ENCODE results near the gene TAPBPL.
"Not testable (repeated sequence)": the region's sequence is repeated elsewhere in the genome, so short reads cannot be mapped to it uniquely, and the experiment has no call there.

The TAPBPL gene

DNA sequence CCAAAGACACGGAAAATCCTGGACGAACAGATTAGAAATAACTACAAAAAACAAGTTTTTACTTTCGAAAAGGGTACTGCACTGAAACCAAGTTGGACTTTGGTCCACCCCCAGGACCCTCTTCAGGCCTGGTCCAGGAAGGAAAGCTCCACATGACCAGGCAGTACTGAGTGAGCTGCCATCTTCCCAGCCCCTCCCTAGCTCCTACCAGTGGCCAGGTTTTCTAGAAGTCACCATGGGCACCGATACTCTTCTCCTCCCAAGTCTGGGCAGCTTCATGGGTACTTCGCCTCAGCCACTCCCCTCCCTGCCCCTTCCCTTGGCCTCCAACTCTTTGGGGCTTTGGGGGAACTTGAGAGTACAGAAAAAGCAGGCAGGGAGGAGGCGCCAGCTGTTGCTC is 12.0 kb downstream of the TAPBPL start:
- no peak for DNase-seq

DNA sequence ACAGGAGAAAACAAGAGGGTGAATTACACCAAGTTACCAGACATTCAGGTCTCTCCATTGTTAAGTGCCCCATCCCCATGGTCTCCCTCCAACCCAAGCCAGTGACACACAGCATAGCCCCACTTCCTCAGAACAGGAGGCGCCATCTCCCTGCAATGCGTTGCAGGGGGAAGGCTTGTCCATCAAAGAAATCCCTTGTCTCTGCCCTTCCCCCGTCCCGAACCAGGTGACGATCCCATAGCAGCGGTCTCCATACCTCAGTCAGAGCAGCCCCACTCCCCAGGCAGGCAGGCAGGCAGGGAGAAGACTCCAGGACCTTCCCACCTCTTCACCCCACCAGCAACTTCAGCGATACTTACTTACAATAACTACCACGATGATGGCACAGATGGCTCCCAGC is 12.7 kb downstream of the TAPBPL start:
- DNase-seq, result no peak

DNA sequence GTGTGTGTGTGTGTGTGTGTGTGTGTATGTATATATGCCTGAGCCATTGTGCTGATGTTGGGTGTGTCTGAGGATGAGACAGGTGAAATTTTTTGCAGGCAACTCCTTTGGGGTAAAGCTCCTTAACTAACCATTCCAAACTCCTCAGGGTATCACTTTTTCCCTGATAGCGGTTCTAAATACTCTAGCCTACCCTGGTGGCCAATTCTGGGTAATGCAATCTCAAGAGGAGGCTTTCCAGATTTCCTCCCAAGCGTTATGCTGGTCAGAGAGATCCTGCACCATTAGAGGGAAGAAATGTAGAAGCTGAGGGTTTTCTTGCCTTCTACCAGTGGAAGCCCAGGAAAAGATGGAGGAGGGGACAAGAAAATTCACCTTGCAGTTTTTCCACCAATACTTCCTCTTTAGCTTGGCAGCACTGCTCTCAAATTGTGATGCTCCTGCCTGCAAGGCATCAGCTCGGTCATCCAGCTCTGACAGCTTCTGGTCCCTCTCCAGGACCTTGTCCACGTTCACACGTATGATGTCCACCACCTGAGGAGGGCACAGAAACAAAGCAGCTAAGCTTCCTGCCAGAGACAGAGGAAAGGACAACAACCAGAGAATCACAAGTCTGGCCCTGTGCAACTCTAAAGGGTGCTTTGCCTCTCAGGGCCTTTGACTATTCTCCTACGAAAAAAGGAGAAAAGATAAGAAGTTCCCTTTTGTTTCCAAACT is 13.8 kb downstream of the TAPBPL start:
- peak; percentile 63 for DNase-seq

DNA sequence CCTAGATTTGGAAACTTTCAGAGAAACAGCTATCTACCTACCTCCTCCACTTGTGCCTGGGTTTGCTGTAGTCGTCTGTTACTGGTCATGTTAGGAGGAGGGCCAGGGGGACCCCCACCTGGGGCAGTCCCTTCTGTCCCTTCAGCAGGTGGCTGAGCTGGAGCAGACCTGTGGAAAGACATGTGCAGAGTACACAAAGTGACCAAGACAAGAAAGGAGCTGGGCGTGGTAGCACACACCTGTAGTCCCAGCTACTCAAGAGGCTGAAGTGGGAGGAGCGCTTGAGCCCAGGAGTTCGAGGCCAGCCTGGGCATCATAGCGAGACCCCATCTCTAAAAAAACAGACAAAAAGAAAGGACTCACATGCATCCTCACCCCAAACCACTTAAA is 14.3 kb downstream of the TAPBPL start:
- DNase-seq, result no peak

DNA sequence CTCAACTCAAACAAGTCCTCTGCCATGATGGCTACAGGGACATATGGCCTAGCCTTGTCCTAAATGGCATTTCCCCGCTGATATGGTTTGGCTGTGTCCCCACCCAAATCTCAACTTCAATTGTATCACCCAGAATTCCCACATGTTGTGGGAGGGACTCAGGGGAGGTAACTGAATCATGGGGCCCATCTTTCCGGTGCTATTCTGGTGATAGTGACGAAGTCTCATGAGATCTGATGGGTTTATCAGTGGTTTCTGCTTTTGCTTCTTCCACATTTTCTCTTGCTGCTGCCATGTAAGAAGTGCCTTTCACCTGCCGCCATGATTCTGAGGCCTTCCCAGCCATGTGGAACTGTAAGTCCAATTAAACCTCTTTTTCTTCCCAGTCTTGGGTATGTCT is 14.9 kb downstream of the TAPBPL start:
- not testable (repeated sequence) for DNase-seq

DNA sequence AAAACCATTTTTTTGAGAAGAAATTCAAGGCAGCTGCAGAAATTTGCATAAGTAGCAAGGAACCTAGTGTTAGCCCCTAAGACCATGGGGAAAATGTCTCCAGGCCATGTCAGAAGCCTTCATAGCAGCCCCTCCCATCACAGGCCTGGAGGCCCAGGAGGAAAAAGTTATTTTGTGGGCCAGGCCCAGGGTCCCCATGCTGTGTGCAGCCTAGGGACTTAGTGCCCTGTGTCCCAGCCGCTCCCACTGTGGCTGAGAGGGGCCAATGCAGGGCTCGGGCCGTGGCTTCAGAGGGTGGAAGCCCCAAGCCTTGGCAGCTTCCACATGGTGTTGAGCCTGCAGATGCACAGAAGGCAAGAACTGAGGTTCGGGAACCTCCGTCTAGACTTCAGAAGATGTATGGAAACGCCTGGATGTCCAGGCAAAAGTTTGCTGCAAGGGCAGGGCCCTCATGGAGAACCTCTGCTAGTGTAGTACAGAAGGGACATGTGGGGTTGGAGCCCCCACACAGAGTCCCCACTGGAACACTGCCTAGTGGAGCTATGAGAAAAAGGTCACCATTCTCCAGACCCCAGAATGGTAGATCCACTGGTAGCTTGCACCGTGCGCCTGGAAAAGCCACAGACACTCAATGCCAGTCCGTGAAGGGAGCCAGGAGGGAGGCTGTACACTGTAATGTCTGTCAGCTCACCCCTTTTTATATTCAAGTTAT is 15.9 kb downstream of the TAPBPL start:
- not testable (repeated sequence) for DNase-seq

DNA sequence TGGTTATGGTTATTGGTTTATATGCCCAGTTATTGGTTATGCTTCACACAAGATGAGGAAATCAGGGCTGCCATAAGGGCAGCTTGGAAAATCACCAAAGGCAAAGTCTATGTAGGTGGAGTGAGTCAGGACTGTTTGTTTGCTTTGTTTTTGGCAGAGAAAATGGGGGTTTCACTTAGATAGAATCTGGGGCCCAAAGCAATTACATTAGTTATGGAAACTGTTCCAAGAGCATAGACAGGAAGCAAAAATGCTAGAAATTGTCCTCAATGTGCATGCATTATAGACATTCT is 16.4 kb downstream of the TAPBPL start:
- DNase-seq, result no peak

DNA sequence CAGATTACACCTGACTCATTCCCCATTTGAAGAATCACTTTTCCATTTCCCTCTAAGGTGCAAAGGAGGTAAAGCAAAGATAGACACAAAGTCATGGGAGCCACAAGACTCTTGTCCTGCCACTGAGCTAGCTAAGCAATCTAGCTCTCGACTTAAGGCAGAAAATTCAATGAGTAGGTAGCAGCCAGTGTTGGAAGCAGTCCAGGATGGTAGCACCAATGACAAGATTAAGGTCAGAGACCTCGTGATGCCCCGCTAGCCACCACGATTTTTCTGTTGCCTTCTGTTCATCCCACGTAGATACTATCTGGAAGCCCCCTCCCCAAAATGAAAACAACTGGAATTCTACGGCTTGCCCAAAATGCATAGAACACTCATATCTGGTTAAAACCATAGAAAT is 17.2 kb downstream of the TAPBPL start:
- peak; percentile 38 for DNase-seq

DNA sequence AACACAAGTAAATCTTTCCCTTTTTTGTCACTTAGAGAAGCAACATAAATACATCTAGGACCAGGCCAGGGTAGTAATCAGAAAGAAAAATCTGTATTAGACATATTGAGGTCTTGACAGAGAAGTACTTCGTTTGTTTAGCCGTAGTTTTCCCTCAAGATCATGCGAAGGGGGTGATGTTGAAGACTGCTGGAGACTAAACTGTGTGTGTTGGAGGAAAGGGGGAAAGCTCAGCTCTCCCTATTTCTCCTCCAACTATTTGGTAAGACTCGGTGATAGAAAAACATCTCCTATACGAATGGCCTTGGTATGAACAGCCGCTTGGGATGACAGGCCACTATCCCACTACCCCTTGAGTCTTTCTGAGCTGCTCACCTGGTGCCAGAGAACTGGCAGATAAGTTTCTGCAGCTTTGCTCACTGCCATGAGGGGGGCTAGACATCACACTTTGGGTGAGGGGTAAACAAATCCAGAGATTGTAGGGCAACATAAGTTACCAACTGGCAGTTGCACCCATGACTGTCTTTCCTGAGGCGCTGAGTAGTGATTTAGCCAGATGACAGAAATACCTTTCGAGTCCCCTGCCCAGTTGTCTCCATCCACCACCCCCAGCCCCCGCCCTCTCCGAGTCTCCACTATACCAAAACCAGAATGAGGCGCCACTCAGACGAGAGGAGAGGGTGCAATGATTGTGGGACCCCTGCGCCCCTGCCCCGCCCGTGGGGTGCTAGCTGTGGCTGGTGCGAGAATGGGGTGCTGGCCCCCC is 17.9 kb downstream of the TAPBPL start:
- peak; percentile 30 for DNase-seq

DNA sequence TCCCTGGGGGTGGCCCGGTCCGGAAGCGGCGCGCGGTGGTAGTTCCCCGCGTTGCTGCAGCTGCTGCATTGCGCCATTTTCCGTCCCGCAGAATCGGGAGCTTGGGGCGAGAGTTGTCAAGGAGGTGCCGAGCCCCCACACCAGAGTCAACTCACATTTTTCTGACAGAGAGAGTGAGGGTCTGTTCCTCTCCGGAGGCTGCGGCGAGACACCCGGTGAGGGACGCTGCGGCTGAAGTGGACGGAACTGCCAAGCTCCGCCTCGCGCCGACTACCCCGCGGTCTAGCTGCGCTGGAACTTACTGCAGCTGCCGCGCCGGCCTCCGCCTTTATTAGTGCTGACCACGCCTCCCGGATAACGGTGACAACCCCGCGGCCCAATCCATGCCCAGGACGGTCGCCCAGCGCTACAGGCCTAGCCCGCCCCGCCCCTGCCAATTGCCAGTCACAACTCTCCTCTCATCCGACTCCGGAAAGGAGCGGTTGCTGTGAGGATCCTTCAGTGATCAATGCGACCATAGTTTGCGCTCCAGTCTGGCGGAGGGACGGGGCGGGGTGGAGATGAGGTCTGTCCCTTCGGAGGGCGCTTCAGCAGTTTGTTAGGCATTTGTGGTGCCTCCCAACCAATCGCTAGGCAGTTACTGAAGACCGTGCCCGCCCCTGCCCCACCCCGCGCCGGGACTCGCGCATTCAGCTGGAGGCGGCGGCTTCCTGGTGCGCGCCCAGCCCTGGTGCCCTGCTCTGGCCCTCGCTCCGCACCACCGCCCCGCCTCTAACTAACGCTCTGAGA is 18.7 kb downstream of the TAPBPL start, which contains the start of gene VAMP1:
Gene VAMP1, minus strand, starts transcription at position 303 of the 789 bp plus-strand sequence. Its CDS starts 146 bp downstream, at position 157.
- DNase-seq, result peak; percentile 99

DNA sequence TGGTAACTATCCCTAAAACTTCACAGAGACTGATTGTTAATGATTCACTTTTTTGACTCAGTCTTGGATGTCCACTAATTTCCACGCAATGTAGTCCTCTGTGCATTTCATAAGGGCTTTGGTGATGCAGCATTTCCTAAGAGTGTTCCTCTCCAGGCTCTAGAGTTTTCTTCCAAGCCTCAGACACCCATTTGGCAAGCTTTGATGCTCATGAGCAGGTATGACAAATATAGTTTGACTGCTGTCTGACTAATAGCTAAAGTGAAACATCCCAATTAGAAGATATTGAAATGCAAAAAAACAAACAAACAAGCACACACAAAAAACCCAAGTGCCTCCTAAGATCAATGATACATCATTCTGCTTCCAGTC is 20.1 kb downstream of the TAPBPL start:
- no peak for DNase-seq

DNA sequence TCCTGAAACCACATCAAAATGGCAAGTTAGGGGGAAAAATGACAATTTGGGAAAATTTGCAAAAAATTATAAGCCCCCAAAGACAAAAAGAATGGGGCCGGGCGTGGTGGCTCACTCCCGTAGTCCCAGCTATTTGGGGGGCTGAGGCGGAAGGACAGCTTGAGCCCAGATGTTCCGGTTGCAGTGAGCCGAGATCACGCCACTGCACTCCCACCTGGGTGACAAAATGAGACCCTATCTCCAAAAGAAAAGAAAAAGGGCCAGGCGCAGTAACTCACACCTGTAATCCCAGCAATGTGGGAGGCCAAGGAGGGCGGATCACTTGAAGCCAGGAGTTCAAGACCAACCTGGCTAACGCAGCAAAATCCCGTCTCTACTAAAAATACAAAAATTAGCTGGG is 20.6 kb downstream of the TAPBPL start:
- no peak for DNase-seq

DNA sequence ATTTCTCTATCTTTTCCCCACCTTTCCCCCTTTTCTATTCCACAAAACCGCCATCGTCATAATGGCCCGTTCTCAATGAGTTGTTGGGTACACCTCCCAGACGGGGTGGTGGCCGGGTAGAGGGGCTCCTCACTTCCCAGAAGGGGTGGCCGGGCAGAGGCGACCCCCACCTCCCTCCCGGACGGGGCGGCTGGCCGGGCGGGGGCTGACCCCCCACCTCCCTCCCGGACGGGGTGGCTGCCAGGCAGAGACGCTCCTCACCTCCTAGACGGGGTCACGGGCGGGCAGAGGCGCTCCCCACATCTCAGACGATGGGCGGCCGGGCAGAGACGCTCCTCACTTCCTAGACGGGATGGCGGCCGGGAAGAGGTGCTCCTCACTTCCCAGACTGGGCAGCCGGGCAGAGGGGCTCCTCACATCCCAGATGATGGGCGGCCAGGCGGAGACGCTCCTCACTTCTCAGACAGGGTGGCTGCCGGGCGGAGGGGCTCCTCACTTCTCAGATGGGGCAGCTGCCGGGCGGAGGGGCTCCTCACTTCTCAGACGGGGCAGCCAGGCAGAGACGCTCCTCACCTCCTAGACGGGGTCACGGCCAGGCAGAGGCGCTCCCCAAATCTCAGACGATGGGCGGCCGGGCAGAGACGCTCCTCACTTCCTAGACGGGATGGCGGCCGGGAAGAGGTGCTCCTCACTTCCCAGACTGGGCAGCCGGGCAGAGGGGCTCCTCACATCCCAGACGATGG is 23.6 kb downstream of the TAPBPL start:
- not testable (repeated sequence) for DNase-seq

DNA sequence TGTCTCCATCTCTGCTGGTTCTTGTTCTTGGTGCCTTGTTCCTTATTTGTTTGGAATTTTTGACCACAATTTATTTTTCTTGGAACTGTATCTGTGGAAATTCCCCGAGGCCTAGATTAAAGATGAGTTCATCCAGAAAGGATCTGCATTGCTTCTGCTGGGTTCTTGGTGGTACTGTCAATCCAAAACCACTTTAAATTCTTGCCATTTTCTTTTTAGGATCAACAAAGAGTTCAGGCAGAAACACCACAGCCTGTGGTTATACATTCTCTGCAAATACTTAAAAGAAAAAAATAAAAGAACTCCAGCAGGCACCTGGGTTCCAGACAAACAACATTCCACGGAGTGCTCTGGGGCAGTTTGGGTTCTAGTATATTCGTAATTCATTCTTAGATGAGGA is 24.6 kb downstream of the TAPBPL start:
- DNase-seq, result no peak

DNA sequence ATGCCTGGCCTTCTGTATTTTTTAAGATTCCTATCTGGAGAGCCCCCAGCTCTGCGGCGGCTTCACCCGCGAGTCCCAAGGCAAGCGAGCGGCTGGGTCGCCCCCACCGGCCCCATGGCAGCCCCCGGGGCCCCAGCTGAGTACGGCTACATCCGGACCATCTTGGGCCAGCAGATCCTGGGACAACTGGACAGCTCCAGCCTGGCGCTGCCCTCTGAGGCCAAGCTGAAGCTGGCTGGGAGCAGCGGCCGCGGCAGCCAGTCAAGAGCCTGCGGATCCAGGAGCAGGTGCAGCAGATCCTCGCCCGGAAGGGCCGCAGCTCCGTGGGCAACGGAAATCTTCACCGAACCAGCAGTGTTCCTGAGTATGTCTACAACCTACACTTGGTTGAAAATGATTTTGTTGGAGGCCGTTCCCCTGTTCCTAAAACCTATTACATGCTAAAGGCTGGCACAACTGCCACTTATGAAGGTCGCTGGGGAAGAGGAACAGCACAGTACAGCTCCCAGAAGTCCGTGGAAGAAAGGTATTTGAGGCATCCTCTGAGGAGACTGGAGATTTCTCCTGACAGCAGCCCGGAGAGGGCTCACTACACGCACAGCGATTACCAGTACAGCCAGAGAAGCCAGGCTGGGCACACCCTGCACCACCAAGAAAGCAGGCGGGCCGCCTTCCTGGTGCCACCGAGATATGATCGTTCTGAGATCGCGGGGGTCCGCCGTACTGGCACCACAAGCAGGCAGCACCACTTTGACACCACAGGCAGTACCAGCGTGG is 25.9 kb downstream of the TAPBPL start:
- DNase-seq, result not testable (repeated sequence)

DNA sequence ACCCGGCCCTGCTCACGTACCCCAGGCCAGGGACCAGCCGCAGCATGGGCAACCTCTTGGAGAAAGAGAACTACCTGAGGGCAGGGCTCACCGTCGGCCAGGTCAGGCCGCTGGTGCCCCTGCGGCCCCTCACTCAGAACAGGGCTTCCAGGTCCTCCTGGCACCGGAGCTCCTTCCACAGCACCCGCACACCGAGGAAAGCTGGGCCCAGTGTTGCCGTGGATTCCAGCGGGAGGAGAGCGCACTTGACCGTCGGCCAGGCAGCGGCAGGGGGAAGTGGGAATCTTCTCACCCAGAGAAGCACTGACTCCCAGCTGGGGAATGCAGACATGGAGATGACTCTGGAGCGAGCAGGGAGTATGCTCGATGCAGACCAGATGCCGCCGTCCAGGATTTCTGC is 26.6 kb downstream of the TAPBPL start:
- DNase-seq, result no peak

DNA sequence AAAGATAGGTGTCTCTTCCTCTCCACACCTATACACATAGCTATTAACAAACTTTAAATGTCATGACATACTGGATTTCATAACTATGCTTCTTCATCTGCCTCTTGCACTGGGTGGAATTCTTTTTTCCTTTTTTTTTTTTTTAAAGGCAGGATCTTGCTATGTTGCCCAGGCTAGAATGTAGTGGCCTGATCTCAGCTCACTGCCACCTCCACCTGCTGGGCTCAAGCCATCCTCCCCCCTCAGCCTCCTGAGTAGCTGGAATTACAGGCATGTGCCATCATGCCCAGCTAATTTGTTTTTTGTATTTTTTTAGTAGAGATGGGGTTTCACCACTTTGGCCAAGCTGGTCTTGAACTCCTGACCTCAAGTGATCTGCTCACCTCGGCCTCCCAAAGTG is 36.4 kb downstream of the TAPBPL start:
- DNase-seq, result no peak

DNA sequence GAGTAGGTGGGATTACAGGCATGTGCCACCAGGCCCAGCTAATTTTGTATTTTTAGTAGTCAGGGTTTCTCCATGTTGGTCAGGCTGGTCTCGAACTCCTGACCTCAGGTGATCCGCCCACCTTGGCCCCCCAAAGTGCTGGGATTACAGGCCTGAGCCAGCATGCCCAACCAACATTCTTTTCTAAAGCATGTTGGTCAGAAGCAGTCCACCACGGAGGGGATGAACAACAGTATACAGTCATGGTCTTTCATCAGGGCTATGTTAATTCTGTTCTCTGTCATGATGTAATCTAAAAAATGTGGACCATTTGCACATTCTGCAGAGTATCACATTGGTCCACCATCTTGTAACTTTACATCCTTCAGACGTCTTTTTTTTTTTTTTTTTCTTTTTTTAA is 37.6 kb downstream of the TAPBPL start:
- no peak for DNase-seq

DNA sequence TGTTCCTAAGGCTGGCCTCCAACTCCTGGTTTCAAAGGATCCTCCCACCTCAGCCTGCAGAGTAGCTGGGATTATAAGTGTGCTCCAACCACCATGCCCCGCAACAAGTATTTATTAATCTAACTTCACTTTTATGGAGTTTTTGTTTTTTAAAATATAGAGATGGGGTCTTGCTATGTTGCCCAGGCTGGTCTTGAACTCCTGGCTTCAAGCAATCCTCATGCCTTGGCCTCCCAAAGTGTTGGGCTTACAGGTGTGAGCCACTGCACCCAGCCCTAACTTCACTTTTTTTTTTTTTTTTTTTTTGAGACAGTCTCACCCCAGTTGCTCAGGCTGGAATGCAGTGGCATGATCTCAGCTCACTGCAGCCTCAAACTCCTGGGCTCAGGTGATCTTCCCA is 38.8 kb downstream of the TAPBPL start:
- DNase-seq, result not testable (repeated sequence)

DNA sequence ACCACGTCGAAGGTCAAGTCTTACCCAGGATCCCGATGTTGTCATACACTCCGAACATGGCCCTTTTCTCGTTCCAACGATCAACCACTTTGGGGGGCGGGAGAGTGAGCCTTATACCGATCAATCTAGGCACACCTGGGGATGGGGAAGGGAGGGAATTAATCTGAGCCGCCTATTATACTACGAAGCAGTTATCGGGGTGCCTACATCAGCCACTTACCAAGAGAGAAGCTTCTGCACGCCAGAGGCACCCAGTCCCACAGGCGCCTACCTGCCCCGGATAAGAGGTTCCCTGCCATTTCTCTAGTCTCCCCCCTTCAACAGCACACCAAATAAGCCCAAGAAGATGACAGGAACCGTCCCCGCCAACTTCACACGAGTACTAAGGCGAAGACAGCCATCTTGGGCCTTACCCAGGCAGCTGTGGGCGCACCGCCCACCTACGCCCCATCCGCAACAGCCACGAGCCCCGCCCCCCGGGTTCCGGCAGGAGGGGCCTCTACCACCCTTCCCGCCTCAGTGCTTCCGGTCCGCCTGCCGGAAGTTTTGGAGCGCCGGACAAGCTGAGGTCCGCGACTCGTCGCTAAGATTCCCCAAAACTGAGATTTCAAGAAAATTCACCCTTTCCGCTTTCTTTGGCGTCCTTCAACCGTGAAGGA is 41.1 kb downstream of the TAPBPL start, which contains the start of gene MRPL51:
Gene MRPL51, minus strand, starts transcription at position 425 of the 659 bp plus-strand sequence. Its CDS starts 126 bp downstream, at position 299.
- DNase-seq, result peak; percentile 97

All from activated CD4-positive, alpha-beta T cell treated with anti-CD3 and anti-CD28 coated beads, Interleukin-2, Interleukin-6, amounts not matched to agents 100 ng/mL and 50 ng/mL, durations not matched to agents 16 hours and 8 hours (primary cell).